GM21576 (cell line): ENCODE results near the gene KLHL10.
"Not testable (repeated sequence)": the region's sequence is repeated elsewhere in the genome, so short reads cannot be mapped to it uniquely, and the experiment has no call there.

Experiments
- ATAC-seq: cut with Tn5 transposase; IDR thresholded peaks from one replicate; pipeline ENCODE4 v1.9.1; 2021; ENCODE audit warnings: mild to moderate bottlenecking, moderate library complexity; ENCODE audit not compliant: unreplicated experiment

The KLHL10 gene

GRCh38 chr17:41849251-41849990 lies 11.8 kb downstream of the KLHL10 start:
- ATAC-seq: no peak

- ATAC-seq: not testable (repeated sequence)
Measured at GRCh38 chr17:41851382-41851781, 13.8 kb downstream of the KLHL10 start.

GRCh38 chr17:41860254-41860931 lies 22.8 kb downstream of the KLHL10 start:
- no peak for ATAC-seq

DNA sequence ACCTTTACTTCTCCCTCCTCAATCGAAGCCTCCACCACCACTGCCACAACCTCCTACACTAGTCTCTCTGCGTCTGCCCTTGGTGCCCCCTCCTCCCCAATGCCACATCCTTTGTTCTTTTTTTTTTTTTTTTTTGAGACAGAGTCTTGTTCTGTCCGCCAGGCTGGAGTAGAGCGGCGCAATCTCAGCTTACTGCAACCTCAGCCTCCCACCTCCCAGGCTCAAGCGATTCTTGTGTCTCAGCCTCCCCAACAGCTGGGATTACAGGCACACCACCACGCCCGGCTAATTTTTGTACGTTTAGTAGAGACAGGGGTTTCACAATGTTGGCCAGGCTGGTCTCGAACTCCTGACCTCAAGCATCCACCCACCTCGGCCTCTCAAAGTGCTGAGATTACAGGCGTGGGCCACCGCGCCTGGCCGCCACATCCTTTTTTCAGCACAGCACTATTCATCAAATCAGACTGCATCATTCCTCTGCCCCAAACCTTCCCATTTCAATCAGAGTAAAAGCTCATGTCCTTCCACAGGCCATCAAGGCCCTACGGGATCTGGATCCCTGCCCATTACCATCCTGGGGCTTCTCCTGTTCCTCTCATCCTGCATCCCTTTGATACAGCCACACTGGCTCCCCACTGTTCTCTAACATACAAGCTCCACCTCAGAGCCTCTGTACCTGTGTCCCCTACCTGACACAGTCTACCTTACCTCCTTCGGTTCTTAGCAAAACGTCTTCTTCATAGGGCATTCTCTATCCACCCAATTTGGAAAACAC lies 25.6 kb downstream of the KLHL10 start:
- no peak for ATAC-seq

- ATAC-seq: peak; percentile 25
Measured at GRCh38 chr17:41864498-41864835, 26.8 kb downstream of the KLHL10 start.

GRCh38 chr17:41864836-41865595 lies 27.4 kb downstream of the KLHL10 start, which contains the start of gene KLHL11:
Gene KLHL11 (minus strand): TSS chr17:41865423. CDS start chr17:41865370, 53 bp downstream.
- peak; percentile 77 for ATAC-seq

DNA sequence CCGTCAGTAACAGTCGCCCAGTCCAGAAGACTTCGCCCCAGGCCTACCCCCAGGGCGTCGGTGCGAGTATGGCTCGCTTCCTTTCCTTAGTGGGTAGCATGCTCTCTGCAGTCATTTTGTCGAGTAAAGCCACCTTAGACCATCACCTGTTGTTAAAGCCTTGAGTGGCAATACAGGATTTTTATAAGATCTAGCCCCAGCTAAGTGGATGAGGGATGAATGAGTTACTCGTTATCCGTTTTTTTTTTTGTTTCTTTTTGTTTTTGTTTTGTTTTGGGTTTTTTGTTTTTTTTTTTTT lies 27.9 kb downstream of the KLHL10 start:
- no peak for ATAC-seq

DNA sequence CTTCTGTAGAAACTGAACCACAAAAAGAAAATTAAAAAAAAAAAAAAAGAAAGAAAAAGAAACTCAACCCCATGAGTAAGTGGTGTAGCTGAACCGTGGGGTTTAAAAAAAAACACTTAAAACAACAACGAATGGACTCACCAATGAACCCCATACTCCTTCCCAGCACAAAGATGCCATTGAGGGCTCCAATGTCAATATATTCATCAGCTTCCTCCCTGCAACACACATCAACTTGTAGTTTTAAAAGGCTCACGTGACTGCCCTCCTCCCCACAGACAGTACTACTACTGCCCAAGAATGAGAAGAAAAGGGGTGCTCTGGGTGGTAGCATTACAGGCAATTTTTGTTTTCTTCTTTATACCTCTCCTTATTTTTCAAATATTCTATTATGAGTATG lies 30.9 kb downstream of the KLHL10 start:
- ATAC-seq: no peak

- ATAC-seq: no peak
Measured at GRCh38 chr17:41869426-41869825, 31.8 kb downstream of the KLHL10 start.

GRCh38 chr17:41870097-41870496 lies 32.5 kb downstream of the KLHL10 start:
- no peak for ATAC-seq

GRCh38 chr17:41870627-41871026 lies 33.0 kb downstream of the KLHL10 start:
- ATAC-seq: no peak

DNA sequence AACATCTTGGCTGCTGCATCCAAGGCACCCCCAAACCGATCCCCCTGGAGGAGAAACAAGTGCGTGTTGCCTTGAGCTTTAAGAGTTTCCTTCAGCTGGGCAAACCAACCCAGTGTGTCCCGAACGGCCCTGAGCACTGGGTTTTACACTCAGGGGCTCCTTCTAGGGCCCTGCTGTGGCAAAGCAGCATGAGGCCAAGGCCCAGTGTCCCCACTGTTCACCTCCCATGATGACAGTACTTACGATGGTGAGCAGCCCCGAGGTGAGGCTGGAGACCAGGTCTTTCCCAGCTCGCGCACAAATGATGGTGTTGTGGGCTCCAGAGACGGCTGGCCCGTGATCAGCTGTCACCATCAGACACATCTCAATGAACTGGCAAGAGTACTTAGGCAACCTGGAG lies 34.2 kb downstream of the KLHL10 start:
- no peak for ATAC-seq

GRCh38 chr17:41873559-41874292 lies 36.1 kb downstream of the KLHL10 start:
- no peak for ATAC-seq

- ATAC-seq: not testable (repeated sequence)
Measured at GRCh38 chr17:41874293-41874670, 36.7 kb downstream of the KLHL10 start.

DNA sequence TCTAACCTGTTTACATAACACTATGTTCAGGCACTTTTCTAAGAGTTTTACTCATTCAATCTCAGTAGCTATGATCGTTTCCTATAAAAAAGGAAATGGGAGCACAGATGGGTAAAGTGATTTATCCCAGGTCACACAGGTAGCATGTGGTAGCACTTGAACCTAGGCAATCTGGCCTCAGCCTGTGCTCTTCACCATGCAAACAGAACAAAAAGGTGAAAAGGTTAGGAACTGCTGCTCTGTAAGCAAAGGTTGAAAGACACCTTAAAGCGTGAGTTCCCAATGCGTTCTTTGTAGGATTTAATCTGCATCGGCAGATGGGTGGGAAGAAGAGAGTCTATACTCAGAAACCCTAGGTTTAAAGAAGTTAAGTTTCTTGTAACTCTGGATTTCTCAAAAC lies 42.5 kb downstream of the KLHL10 start:
- no peak for ATAC-seq

DNA sequence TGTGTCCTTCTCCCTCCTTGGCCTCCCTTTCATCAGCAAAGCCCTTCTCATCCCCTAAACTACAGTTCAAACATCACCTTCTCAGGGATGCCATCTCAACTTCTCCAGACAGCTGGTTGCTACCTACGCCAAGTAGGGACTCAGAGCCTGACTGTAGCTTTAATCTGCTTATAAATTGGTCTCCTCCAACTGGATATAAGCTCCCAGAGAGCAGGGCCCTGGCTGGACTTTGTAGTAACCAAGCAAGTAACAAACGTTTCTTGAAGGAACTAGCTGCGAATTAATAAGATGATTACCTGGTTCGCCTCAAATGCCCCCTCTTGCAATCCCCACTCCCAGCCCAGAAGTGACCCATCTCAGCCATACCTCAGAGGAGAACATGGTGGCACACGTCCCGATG lies 45.1 kb downstream of the KLHL10 start:
- no peak for ATAC-seq

DNA sequence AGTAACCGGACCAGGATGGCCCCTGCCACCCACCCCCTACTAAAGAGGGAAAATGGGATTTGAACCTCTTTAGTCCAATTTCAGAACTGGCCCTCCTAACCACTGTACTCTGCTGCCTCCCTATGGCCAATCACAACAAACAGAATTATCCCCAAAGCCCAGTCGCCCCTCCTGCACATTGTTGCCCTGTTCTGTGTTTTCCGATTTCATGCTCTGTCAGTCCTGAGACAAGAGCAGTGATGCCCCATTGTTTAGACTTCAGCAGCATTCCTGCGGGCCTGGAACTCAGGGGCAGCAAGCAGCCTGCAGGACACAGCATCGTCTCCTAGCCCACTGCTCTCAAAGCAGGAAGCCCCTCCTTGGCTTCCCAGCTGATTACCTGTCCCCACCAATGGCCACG lies 48.1 kb downstream of the KLHL10 start:
- ATAC-seq: no peak

DNA sequence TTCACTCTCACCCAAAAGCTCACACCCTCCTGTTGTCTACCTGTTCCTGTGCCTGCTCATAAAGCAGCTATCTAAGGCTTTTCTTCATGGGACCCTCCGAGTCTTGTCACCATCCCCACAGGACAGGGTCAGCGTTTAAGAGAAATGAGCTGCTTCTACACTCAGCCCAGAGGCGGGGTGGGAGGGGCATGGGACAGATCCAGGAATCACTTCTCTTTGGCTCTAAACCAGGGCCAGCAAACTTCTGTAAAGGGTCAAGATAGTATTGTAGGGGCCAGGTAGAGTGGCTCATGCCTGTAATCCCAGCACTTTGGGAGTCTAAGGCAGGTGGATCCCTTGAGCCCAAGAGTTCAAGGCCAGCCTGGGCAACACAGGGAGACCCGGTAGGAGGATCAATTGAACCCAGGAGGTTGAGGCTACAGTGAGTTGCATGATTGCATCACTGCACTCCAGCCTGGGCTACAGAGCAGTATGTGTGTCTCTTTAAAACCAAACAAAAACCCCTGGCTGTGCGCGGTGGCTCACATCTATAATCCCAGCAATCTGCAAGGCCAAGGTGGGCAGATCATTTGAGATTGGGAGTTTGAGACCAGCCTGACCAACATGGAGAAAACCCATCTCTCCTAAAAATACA lies 50.8 kb downstream of the KLHL10 start:
- no peak for ATAC-seq

- no peak for ATAC-seq
Measured at GRCh38 chr17:41891135-41892020, 53.8 kb downstream of the KLHL10 start.
